Epithelial cell of esophagus (primary cell): ENCODE measurements around the gene TOM1L2.
A peak's percentile ranks its signal among the peaks of the same experiment; 100 is the strongest.
"Not testable (repeated sequence)": the region's sequence is repeated elsewhere in the genome, so short reads cannot be mapped to it uniquely, and the experiment has no call there.

ENCODE experiments used
- DNase-seq: peaks from one replicate; pipeline ENCODE4 v3.0.0; 2010; ENCODE audit warnings: low read depth
- H3K4me3 ChIP-seq: 2 replicates; pipeline ENCODE4 v1.5.1; 2011; ENCODE audit warnings: mild to moderate bottlenecking, low read length, control low read depth
- TF ChIP-seq, protein P1 (sequence below): IDR thresholded peaks from 2 replicates; pipeline ENCODE4 v1.5.1; 2011; ENCODE audit warnings: low read depth, mild to moderate bottlenecking, low read length, control low read depth, inconsistent platforms; ENCODE audit not compliant: insufficient read depth; ENCODE audit errors: missing control alignments

Gene TOM1L2

DNA sequence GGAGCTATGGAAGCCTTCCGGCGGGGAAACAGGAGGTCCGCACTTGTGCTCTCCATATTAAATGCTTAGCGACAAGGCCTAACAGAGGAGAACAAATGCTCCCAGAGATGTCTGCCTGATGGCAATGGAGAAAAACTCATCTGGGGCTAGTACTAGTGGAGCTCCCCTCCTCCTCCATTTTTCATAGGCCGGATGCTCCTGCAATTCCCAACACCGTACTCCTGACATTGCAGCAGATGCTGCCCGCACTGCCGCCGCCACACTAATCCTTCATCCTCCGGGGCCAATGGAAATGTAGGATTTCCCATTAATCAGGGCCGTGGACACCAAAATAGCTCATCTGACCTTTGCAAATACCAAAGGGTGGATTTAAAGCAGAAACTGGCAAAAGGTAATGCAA lies 27.5 kb downstream of the TOM1L2 start:
- H3K4me3 ChIP-seq, result no peak overlapping the region
- TF ChIP-seq, protein P1, sequence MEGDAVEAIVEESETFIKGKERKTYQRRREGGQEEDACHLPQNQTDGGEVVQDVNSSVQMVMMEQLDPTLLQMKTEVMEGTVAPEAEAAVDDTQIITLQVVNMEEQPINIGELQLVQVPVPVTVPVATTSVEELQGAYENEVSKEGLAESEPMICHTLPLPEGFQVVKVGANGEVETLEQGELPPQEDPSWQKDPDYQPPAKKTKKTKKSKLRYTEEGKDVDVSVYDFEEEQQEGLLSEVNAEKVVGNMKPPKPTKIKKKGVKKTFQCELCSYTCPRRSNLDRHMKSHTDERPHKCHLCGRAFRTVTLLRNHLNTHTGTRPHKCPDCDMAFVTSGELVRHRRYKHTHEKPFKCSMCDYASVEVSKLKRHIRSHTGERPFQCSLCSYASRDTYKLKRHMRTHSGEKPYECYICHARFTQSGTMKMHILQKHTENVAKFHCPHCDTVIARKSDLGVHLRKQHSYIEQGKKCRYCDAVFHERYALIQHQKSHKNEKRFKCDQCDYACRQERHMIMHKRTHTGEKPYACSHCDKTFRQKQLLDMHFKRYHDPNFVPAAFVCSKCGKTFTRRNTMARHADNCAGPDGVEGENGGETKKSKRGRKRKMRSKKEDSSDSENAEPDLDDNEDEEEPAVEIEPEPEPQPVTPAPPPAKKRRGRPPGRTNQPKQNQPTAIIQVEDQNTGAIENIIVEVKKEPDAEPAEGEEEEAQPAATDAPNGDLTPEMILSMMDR, result no peak
- DNase-seq, result no peak

DNA sequence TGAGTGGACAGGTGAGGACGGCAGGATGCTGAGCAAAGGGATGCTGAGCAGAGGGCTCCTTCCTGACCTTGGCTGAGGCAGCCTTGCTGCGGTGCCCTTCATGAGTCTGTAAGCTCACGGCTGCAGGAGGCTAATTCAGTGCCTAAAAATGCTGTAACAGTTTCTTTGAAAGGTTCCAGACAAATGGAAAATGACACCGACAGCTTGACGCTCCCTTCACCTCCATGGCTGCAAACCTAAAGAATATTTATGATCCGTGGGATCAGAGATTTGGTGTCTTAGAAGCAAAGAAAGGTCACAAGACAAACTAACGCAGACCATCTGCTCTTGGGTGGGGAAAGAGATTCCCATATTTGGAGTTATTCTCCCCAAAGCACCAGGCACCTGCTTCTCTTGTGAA lies 28.0 kb downstream of the TOM1L2 start:
- no peak for DNase-seq
- TF ChIP-seq, protein P1, result no peak
- H3K4me3 ChIP-seq, result no peak overlapping the region

DNA sequence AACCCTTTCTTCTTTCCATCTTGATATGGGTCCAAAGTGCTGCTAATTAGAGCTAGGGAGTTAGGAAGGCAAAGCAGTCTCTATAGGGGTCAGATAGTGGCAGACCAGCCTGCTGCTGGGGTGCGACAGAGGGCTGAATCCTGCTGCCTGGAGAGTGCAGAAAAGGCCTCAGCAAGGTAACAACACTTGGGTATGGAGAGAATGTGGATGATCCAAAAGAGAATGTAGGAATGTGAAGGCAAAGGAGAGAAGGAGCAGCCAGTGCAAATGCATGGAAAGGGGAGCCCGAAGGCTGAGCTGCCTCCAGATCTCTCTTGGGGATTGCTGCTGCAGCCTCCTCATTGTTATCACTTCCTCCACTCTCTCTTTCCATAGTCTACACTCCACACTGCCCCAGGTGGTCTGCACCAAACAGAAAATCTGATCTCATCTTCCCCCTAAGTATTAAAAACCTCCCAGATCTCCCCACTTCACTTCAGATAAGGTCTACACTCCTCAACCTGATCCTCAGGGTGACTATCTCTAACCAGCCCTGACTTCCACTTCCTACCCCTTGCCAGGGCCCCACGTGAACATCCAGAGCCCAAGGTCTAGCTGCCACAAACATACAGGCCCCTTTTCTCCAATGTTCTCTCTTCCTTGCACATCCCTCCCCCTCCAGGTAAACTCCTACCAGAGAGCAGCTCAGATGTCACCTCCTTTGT lies 28.8 kb downstream of the TOM1L2 start:
- no peak for DNase-seq
- no peak overlapping the region for H3K4me3 ChIP-seq
- TF ChIP-seq, protein P1, result no peak

DNA sequence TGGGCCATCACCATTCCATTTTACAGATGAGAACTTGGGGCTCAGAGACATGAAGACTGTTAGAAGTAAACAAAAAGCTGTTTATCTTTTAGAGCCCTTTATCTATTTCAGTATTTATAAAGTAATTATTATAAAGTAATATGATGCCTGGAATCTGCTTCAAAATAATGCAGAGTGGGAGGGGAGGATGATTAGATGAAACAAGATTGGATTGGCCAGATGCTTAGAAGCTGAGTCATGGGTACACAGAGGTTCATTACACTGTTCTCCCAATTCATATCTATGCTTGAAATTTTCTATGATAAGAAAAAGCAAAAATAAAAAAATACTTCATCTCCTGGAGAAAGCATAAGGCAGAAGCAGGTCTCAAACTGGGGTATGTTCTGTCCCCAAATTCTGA lies 29.4 kb downstream of the TOM1L2 start:
- H3K4me3 ChIP-seq, result no peak overlapping the region
- DNase-seq, result peak; percentile 62
- TF ChIP-seq, protein P1, result no peak

DNA sequence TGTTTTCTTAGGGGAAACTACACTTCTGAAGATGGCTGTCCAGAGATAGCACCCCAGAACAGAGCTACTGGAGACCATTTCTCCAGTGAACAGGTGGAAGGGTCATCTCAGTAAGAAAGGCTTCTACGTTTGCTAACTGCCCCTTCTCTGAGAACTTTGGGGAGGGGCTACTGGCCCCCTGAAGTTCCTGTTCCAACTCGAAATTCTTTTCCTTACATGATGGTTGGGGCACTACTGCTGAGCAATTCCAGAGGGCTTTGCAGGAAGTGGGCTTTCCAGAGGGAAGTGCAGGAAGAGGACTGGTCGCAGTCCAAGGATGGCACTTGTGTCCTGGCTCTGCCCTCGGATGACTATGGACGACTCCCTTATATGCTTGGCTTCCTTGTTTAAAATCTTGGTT lies 31.2 kb downstream of the TOM1L2 start:
- TF ChIP-seq, protein P1, result no peak
- DNase-seq, result no peak
- no peak overlapping the region for H3K4me3 ChIP-seq

DNA sequence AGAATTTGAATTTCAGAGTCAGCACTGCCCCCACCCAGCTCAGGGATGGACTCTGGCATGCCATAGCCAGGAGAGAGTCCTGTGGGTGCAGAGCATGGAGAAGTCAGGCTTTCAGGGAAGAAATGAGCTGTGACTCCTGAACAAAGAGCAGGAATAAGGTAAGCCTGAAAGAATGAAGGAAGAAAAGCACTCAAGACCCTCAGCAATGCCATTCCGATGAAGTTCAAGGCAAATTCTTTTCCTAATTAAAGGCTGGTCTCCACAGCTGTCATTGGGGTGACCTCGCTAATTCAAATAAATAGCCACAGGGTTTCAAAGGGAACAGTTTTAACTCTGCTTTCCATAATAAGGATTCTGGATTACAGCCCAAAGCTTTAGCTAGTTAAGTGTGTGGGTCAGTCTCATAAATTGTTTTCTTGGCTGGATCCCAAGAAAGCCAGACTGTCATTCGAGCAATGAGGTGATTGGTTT lies 31.7 kb downstream of the TOM1L2 start:
- DNase-seq, result no peak
- no peak overlapping the region for H3K4me3 ChIP-seq
- TF ChIP-seq, protein P1, result no peak

DNA sequence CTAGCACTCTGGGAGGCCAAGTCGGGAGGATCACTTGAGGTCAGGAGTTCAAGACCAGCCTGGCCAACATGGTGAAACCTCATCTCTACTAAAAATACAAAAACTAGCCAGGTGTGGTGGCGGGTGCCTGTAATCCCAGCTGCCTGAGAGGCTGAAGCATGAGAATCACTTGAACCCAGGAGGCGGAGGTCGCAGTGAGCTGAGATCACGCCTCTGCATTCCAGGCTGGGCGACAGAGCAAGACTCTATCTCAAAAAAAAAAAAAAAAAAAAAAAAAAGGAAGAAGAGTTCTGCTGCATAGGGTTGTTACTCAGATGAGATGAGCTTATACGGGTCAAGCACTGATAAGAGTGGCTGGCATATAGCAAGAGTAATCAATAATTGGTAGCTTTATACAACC lies 32.3 kb downstream of the TOM1L2 start:
- DNase-seq, H3K4me3 ChIP-seq: not testable (repeated sequence)
